MM.1S (cell line): Measurements from ENCODE around the gene SAMD13.

Experiments
- CTCF ChIP-seq: fragments of 300-600 bp; sonication (generic); IDR thresholded peaks from 2 replicates; pipeline ENCODE4 v1.5.1; 2016; ENCODE audit warnings: antibody characterized with exemption, low read length, mixed read lengths
- EZH2 ChIP-seq: fragments of 300-600 bp; sonication (generic); optimal IDR thresholded peaks from 2 replicates; pipeline ENCODE3; 2017; ENCODE audit warnings: low read depth, mild to moderate bottlenecking, antibody characterized with exemption, low read length, mixed read lengths
- EZH2phosphoT487 ChIP-seq: fragments of 300-600 bp; sonication (generic); IDR thresholded peaks from 2 replicates; pipeline ENCODE4 v1.6.1; 2018; ENCODE audit warnings: antibody characterized with exemption, low read length

- TF ChIP-seq CTCF (no peak), EZH2 (no peak), EZH2phosphoT487 (no peak)
These were observed 72.1 kb downstream of the SAMD13 start for GRCh38 chr1:84373436-84374141.
